Endothelial cell of umbilical vein (primary cell): ENCODE measurements around the gene ITSN1. TPM values are rescaled to one million over a fixed set of nuclear protein-coding genes. Genes with fewer than 3 reads are reported as not detected.
"Not testable (repeated sequence)": the region's sequence is repeated elsewhere in the genome, so short reads cannot be mapped to it uniquely, and the experiment has no call there.

Experiments used
- BruUV-seq: library from RNA; stranded (reverse); fragments of 400-500 nt; replicated peaks from 2 replicates; lab custom pipeline; 2021; lab: Mats Ljungman, UMichigan
- CTCF ChIA-PET: fragments of 300-600, 350-600 bp; sonication (Branson Sonifier 250); formaldehyde crosslinking; loops from one replicate; lab custom pipeline; 2021; ENCODE audit warnings: antibody characterized with exemption, inconsistent platforms; lab: Charles Lee
- POLR2A ChIA-PET: fragments of 300-600, 350-600 bp; sonication (Branson Sonifier 250); formaldehyde crosslinking; loops from one replicate; lab custom pipeline; 2021; ENCODE audit warnings: antibody characterized with exemption, inconsistent platforms; lab: Charles Lee
- DNase-seq: peaks from one replicate; pipeline ENCODE4 v3.0.0-alpha.2; 2011; ENCODE audit warnings: low read depth, low spot score
- FAIRE-seq: peaks from 2 replicates; lab custom pipeline; 2011; peaks lifted over from hg19 to GRCh38; lab: Jason Lieb, UNC
- H2AFZ ChIP-seq: 2 replicates; pipeline ENCODE4 v1.6.0; 2012; ENCODE audit warnings: low read depth, low read length, control low read depth, inconsistent platforms
- H3K27ac ChIP-seq: 2 replicates; pipeline ENCODE4 v1.5.1; 2011; ENCODE audit warnings: low read depth, mild to moderate bottlenecking, control low read depth, low read length, moderate library complexity; ENCODE audit not compliant: insufficient read depth
- H3K27me3 ChIP-seq, 2 experiments: 2 replicates each; pipeline versions ENCODE4 v1.6.0 to v1.6.1; 2011; ENCODE audit warnings: low read length in 2 of 2, mixed read lengths in 1 of 2; ENCODE audit not compliant: control insufficient read depth in 2 of 2, insufficient read depth in 2 of 2
- H3K36me3 ChIP-seq, 2 experiments: 2 replicates in 1 of 2; 3 replicates in 1 of 2; pipeline ENCODE4 v1.5.1; 2011; ENCODE audit warnings: low read length in 2 of 2, mild to moderate bottlenecking in 1 of 2, moderate library complexity in 1 of 2; ENCODE audit not compliant: control insufficient read depth in 2 of 2, insufficient read depth in 2 of 2; ENCODE audit errors: extremely low read depth in 1 of 2
- H3K4me1 ChIP-seq: 3 replicates; pipeline ENCODE4 v1.5.1; 2011; ENCODE audit warnings: mild to moderate bottlenecking, low read length; ENCODE audit not compliant: control insufficient read depth, insufficient read depth; ENCODE audit errors: extremely low read depth
- H3K4me2 ChIP-seq: 2 replicates; pipeline ENCODE4 v1.6.1; 2011; ENCODE audit warnings: low read length, control low read depth, mixed read lengths; ENCODE audit not compliant: insufficient read depth
- H3K4me3 ChIP-seq, 3 experiments: fragments of 200-600 bp in 1 of 3; sonication (generic), shearing (Covaris generic) in 1 of 3; replicated peaks in 1 of 3; 2 replicates each; pipeline ENCODE4 v1.5.1; 2011 to 2016; ENCODE audit warnings: control low read depth in 3 of 3, low read length in 3 of 3, mild to moderate bottlenecking in 2 of 3, inconsistent platforms in 1 of 3, low read depth in 1 of 3, moderate library complexity in 1 of 3; ENCODE audit not compliant: insufficient read depth in 1 of 3
- H3K79me2 ChIP-seq: 2 replicates; pipeline ENCODE4 v1.6.0; 2012; ENCODE audit warnings: low read length, inconsistent platforms; ENCODE audit not compliant: control insufficient read depth, insufficient read depth
- H3K9ac ChIP-seq: replicated peaks from 2 replicates; pipeline ENCODE3; 2011; ENCODE audit warnings: low read length, control low read depth; ENCODE audit not compliant: insufficient read depth; ENCODE audit errors: extremely low read depth
- H3K9me1 ChIP-seq: replicated peaks from 3 replicates; pipeline ENCODE4 v1.6.0; 2011; ENCODE audit warnings: mild to moderate bottlenecking, low read length; ENCODE audit not compliant: control insufficient read depth, insufficient read depth; ENCODE audit errors: extremely low read depth
- H3K9me3 ChIP-seq: replicated peaks from 2 replicates; pipeline ENCODE4 v1.5.1; 2012; ENCODE audit warnings: low read length, inconsistent platforms; ENCODE audit not compliant: control insufficient read depth, insufficient read depth
- H4K20me1 ChIP-seq: replicated peaks from 2 replicates; pipeline ENCODE3; 2011; ENCODE audit warnings: mild to moderate bottlenecking, low read length; ENCODE audit not compliant: control insufficient read depth, insufficient read depth; ENCODE audit errors: extremely low read depth
- EZH2 ChIP-seq: IDR thresholded peaks from 2 replicates; pipeline ENCODE4 v1.6.1; 2012; ENCODE audit warnings: borderline replicate concordance, low read depth, mild to moderate bottlenecking, moderate library complexity, low read length, inconsistent platforms; ENCODE audit not compliant: severe bottlenecking
- FOS ChIP-seq: IDR thresholded peaks from 2 replicates; pipeline ENCODE4 v1.6.1; 2011; ENCODE audit warnings: mild to moderate bottlenecking, low read length, moderate library complexity, borderline replicate concordance; ENCODE audit not compliant: insufficient read depth
- GATA2 ChIP-seq: IDR thresholded peaks from 2 replicates; pipeline ENCODE4 v1.7.0; 2011; ENCODE audit warnings: low read depth, mild to moderate bottlenecking, moderate library complexity, mixed read lengths, low read length; ENCODE audit not compliant: insufficient read length, insufficient read depth
- JUN ChIP-seq: IDR thresholded peaks from 2 replicates; pipeline ENCODE4 v1.6.1; 2011; ENCODE audit warnings: borderline replicate concordance, low read depth; ENCODE audit not compliant: insufficient read length, insufficient read depth
- MYC ChIP-seq: IDR thresholded peaks from one replicate; pipeline ENCODE4 v1.6.1; 2011; ENCODE audit warnings: mild to moderate bottlenecking, low read depth, low read length
- POLR2A ChIP-seq: IDR thresholded peaks from 2 replicates; pipeline ENCODE4 v1.6.1; 2012; ENCODE audit warnings: low read depth, mild to moderate bottlenecking, control low read depth, low read length
- POLR2AphosphoS5 ChIP-seq: IDR thresholded peaks from 2 replicates; pipeline ENCODE4 v1.6.1; 2012; ENCODE audit warnings: low read depth, mild to moderate bottlenecking, control low read depth, low read length, moderate library complexity; ENCODE audit not compliant: insufficient read depth
- dilution Hi-C: fragments of 300-500 bp; cut with MboI; formaldehyde crosslinking; loops from one replicate; pipeline ENCODE4 v1.15.0; 2019; ENCODE audit warnings: low sequenced_read_pairs; ENCODE audit not compliant: extremely low pct_ligation_motif_present
- intact Hi-C: fragments of 100-400 bp; cut with micrococcal nuclease; formaldehyde crosslinking; loops from one replicate; pipeline ENCODE4 v1.10.0; 2022
- polyA plus RNA-seq, 4 experiments: library from polyadenylated mRNA; depleted of rRNA in 3 of 4; stranded (reverse) in 3 of 4; unstranded in 1 of 4; fragments of >200 nt; gene quantifications; 2 replicates each; pipeline versions ENCODE4 v1.2.1 to v1.2.3, GENCODE V29; 2011 to 2012; ENCODE audit warnings: missing spikeins in 1 of 4
- total RNA-seq: library from RNA; stranded (reverse); gene quantifications from 2 replicates; pipeline ENCODE4 v1.2.3, GENCODE V29; 2021
- TF ChIP-seq, protein P1 (sequence below), 2 donors: IDR thresholded peaks; 1 replicate in 1 of 2; 2 replicates in 1 of 2; pipeline ENCODE4 v1.5.1; 2011; ENCODE audit warnings: low read length in 2 of 2, mild to moderate bottlenecking in 2 of 2, moderate library complexity in 2 of 2, control low read depth in 1 of 2, inconsistent platforms in 1 of 2, low read depth in 1 of 2; ENCODE audit not compliant: insufficient read depth in 1 of 2; ENCODE audit errors: extremely low read depth in 1 of 2
- TF ChIP-seq, protein P2 (sequence below): IDR thresholded peaks from 2 replicates; pipeline ENCODE4 v1.6.1; 2011; ENCODE audit not compliant: insufficient read depth, insufficient read length

ITSN1 gene
- total and polyA plus RNA-seq, 2 donors (not counting 3 experiments of a cell fraction or from before 2014, with no cell fraction given): 72.2 to 86.8 TPM

DNA sequence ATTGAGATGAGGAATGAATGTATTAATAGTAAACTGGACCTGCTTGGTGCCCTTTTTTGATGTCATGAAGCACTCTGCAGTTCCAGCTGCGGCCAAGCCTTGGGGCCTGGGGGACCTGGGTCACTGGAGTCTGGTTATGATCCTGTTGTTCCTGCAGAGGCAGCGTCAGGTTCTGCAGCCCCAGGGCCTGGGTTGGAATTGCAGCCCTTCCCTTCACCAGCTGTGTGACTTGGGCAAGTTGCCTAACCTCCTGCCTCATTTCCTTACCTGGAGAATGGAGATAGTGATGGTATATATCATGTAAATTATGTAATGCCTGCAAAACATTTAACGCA, 282.4 kb downstream of the ITSN1 start:
- H3K9ac ChIP-seq: no peak overlapping the region
- no peaks in the 10 kb centered on the region for H3K9me1 ChIP-seq
- ChIA-PET CTCF (interaction anchor here (0.7 to 8.4 kb wide), 47 partner anchors 9 to 712 kb away, joined by 3 to 867 read pairs (median 8); partner anchors contain the start of genes ATP5PO, KCNE2, MRPS6 and SLC5A3), POLR2A (interaction anchor here (0.7 kb wide), 1 partner anchor 397 kb away, joined by 3 read pairs; no protein-coding TSS in a partner anchor)
- peaks cover 5 to 6% of the 10 kb centered on the region in 2 experiments for H3K27me3 ChIP-seq
- no peaks in the 10 kb centered on the region for H3K9me3 ChIP-seq
- H3K4me3 ChIP-seq: no peak overlapping the region
- no peak overlapping the region for H3K27ac ChIP-seq
- BruUV-seq: no TSS peak
- H3K4me1 ChIP-seq: no peaks in the 10 kb centered on the region
- no peaks in the 10 kb centered on the region for H4K20me1 ChIP-seq
- intact Hi-C loops: loop anchor here (1.0 to 5.0 kb wide), 5 partner anchors 148 to 424 kb away; partner anchors contain the start of genes MRPS6 and SLC5A3
- no peak for DNase-seq
- no peak for TF ChIP-seq MYC
- no peak for TF ChIP-seq JUN
- TF ChIP-seq, protein P1, sequence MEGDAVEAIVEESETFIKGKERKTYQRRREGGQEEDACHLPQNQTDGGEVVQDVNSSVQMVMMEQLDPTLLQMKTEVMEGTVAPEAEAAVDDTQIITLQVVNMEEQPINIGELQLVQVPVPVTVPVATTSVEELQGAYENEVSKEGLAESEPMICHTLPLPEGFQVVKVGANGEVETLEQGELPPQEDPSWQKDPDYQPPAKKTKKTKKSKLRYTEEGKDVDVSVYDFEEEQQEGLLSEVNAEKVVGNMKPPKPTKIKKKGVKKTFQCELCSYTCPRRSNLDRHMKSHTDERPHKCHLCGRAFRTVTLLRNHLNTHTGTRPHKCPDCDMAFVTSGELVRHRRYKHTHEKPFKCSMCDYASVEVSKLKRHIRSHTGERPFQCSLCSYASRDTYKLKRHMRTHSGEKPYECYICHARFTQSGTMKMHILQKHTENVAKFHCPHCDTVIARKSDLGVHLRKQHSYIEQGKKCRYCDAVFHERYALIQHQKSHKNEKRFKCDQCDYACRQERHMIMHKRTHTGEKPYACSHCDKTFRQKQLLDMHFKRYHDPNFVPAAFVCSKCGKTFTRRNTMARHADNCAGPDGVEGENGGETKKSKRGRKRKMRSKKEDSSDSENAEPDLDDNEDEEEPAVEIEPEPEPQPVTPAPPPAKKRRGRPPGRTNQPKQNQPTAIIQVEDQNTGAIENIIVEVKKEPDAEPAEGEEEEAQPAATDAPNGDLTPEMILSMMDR (IDR thresholded peaks at IDR 0.05; ENCODE audit: extremely low read depth in 1 of 2, insufficient read depth in 1 of 2, low read depth in 1 of 2, low read length in 2 of 2): no peak
- TF ChIP-seq, protein P2, sequence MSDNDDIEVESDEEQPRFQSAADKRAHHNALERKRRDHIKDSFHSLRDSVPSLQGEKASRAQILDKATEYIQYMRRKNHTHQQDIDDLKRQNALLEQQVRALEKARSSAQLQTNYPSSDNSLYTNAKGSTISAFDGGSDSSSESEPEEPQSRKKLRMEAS: no peak
- no peak for TF ChIP-seq POLR2AphosphoS5
- no peak for TF ChIP-seq EZH2
- no peak for TF ChIP-seq FOS
- no peak for TF ChIP-seq GATA2
- TF ChIP-seq POLR2A: no peak
- no peak overlapping the region for H2AFZ ChIP-seq
- H3K4me2 ChIP-seq: no peak overlapping the region
- H3K36me3 ChIP-seq: no peaks in the 10 kb centered on the region
- FAIRE-seq: no peak
- no peaks in the 10 kb centered on the region for H3K79me2 ChIP-seq
- dilution Hi-C loops: no loop called here

DNA sequence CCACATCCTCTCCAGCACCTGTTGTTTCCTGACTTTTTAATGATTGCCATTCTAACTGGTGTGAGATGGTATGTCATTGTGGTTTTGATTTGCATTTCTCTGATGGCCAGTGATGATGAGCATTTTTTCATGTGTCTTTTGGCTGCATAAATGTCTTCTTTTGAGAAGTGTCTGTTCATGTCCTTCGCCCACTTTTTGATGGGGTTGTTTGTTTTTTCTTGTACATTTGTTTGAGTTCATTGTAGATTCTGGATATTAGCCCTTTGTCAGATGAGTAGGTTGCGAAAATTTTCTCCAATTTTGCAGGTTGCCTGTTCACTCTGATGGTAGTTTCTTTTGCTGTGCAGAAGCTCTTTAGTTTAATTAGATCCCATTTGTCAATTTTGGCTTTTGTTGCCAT, 283.9 kb downstream of the ITSN1 start:
- CTCF ChIA-PET, H3K27ac ChIP-seq, H2AFZ ChIP-seq, BruUV-seq, DNase-seq, H4K20me1 ChIP-seq, H3K36me3 ChIP-seq, H3K4me1 ChIP-seq, FAIRE-seq, POLR2A ChIA-PET, H3K4me3 ChIP-seq, intact Hi-C loops, dilution Hi-C loops, H3K27me3 ChIP-seq, H3K9ac ChIP-seq, H3K9me3 ChIP-seq, H3K4me2 ChIP-seq, H3K79me2 ChIP-seq, H3K9me1 ChIP-seq: not testable (repeated sequence)
